ENCODE measurements around the gene TMEM30A.

TMEM30A gene

DNA sequence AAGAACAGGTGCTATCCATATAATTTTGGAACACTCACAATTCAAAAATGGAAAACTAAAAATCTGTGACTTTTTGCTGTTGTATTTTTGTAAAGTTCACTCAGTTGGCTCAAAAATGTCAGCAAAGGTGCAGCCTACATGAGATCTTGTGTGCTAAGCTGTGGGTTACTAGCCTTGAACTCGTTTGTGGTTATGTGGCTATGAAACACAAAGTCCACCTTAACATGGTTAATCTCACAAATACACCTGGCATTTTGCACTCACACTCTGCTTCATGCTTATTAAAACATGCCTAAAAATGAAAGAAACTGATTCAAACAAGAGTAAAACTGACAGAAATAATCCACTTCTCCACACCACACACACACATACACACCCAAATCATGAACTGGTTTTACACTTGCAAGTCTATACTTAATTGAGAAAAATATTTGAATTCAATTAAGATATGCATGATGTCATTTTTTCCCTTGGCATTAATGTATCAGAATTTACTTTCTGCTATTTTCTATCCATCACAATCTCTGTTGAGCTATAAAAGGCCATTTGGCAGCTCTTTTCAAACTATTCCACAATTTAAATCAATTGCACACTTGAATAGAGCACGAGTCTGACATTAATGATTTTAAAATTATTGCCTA lies 22.9 kb upstream of the TMEM30A start:
- no peaks in the 10 kb centered on the region for H3K36me3 ChIP-seq (ENCODE audit: control insufficient read depth, insufficient read depth, low read length)
- H3K27me3 ChIP-seq (ENCODE audit: control insufficient read depth, insufficient read depth, low read length), result no peaks in the 10 kb centered on the region
- peaks cover 4% of the 10 kb centered on the region; the same call in 1 of the 2 replicates for H3K4me1 ChIP-seq (ENCODE audit: control insufficient read depth, insufficient read depth, low read length)
- H3K9me3 ChIP-seq (ENCODE audit: control insufficient read depth, insufficient read depth, low read length), result no peaks in the 10 kb centered on the region
- no peak for DNase-seq (ENCODE audit: low read depth, low spot score)
- no peak overlapping the region for H3K4me3 ChIP-seq (ENCODE audit: low read length)
- no CpG with 5 or more reads among the region's 2 CpGs for WGBS (ENCODE audit: insufficient coverage, insufficient read length)
- no peak overlapping the region for H3K27ac ChIP-seq (ENCODE audit: low read length)

DNA sequence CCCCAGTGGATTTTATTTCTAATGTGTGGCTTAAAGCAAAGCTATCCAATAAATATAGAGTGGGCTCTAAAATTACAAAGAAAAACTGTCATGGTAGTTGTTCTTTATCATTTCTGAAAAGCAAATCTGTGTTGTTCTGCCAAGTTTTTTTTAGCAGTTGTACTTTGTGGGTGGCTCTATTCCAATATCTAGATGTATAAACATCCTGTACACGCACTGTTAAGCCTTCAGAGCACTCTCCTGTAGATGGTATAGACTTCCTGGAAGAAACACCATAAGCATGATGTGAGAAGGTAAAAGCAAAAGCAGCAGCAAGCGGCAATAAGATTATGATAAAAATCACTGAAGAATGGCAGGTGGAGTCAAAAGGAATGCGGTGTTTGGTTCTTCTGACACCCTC lies 21.5 kb upstream of the TMEM30A start:
- H3K36me3 ChIP-seq (ENCODE audit: control insufficient read depth, insufficient read depth, low read length), result no peaks in the 10 kb centered on the region
- H3K27me3 ChIP-seq (ENCODE audit: control insufficient read depth, insufficient read depth, low read length), result no peaks in the 10 kb centered on the region
- WGBS (ENCODE audit: insufficient coverage, insufficient read length), result no CpG with 5 or more reads among the region's 3 CpGs
- no peak for DNase-seq (ENCODE audit: low read depth, low spot score)
- peaks cover 4% of the 10 kb centered on the region; the same call in 1 of the 2 replicates for H3K4me1 ChIP-seq (ENCODE audit: control insufficient read depth, insufficient read depth, low read length)
- no peaks in the 10 kb centered on the region for H3K9me3 ChIP-seq (ENCODE audit: control insufficient read depth, insufficient read depth, low read length)
- no peak overlapping the region for H3K27ac ChIP-seq (ENCODE audit: low read length)
- no peak overlapping the region for H3K4me3 ChIP-seq (ENCODE audit: low read length)

DNA sequence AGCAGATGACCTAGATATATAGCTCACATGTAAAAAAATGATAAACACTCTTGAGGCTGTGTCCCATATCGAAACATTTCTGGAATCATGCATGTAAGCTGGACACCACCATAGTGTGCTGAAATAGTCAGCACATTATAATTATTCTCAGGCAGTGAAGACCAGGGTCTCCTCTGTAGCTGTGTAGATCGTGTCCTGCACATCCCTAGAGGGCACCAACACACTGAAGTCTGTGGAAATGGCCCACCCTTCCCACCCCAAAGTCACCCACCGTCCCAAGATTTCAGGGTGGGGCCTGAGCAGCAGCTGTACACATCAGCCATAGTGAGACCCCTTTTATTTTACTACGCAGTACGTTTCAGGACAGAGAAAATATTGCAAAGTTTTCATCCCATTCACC lies 21.0 kb upstream of the TMEM30A start:
- Histone ChIP-seq H3K36me3 (ENCODE audit: control insufficient read depth, insufficient read depth, low read length) (no peaks in the 10 kb centered on the region), H3K27me3 (ENCODE audit: control insufficient read depth, insufficient read depth, low read length) (no peaks in the 10 kb centered on the region), H3K4me3 (ENCODE audit: low read length) (no peak overlapping the region), H3K4me1 (ENCODE audit: control insufficient read depth, insufficient read depth, low read length) (peaks cover 4% of the 10 kb centered on the region; the same call in 1 of the 2 replicates), H3K27ac (ENCODE audit: low read length) (no peak overlapping the region), H3K9me3 (ENCODE audit: control insufficient read depth, insufficient read depth, low read length) (no peaks in the 10 kb centered on the region)
- WGBS (ENCODE audit: insufficient coverage, insufficient read length), result no CpG with 5 or more reads among the region's 5 CpGs
- no peak for DNase-seq (ENCODE audit: low read depth, low spot score)

DNA sequence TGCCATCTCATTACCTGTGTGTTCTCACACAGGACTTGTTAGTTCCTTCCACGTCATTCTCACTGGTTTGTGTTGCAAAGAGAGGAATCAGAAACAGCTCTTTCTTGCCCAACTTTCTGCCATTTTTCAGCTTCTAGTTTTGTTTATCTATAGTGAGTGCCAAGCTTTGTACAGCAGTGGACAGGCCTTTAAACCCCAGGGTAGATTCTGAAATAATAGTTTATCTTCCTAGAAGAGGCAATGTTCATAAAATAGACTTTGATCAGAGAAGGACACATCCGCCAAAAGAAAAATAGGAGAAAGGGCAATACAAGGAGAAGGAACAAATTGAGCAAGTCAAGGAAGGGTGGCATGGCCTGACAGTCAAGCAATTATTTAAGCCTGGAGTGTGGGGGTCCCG lies 17.7 kb upstream of the TMEM30A start:
- H3K36me3 ChIP-seq (ENCODE audit: control insufficient read depth, insufficient read depth, low read length), result no peaks in the 10 kb centered on the region
- H3K4me1 ChIP-seq (ENCODE audit: control insufficient read depth, insufficient read depth, low read length), result 0 out of 2 replicates have a peak, but pooled peaks cover 2% of the 10 kb centered on the region
- H3K27me3 ChIP-seq (ENCODE audit: control insufficient read depth, insufficient read depth, low read length), result no peaks in the 10 kb centered on the region
- H3K4me3 ChIP-seq (ENCODE audit: low read length), result no peak overlapping the region
- H3K27ac ChIP-seq (ENCODE audit: low read length), result no peak overlapping the region
- no CpG with 5 or more reads among the region's 3 CpGs for whole genome bisulfite sequencing (ENCODE audit: insufficient coverage, insufficient read length)
- no peak for DNase-seq (ENCODE audit: low read depth, low spot score)
- H3K9me3 ChIP-seq (ENCODE audit: control insufficient read depth, insufficient read depth, low read length), result no peaks in the 10 kb centered on the region

DNA sequence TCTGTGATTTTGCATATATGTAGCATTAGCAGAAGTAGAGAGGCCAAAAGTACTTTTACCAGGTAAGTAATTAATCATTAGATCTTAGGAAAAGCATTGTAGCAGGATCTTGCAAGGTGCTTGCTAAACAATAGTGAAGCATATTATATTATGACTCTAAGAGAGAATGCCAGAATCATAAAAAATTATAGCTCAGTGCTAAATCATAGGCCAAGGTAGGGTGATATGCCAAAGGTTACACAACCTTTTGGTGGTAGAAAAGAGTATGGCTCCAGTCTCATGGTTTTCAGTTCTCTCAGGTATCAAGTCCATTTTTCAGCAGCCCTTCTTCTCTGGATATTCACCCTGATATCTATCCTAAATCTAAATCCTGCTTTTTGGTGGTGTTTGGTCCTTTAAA lies 16.9 kb upstream of the TMEM30A start:
- Histone ChIP-seq H3K4me3 (ENCODE audit: low read length) (no peak overlapping the region), H3K4me1 (ENCODE audit: control insufficient read depth, insufficient read depth, low read length) (0 out of 2 replicates have a peak, but pooled peaks cover 2% of the 10 kb centered on the region), H3K27me3 (ENCODE audit: control insufficient read depth, insufficient read depth, low read length) (no peaks in the 10 kb centered on the region), H3K36me3 (ENCODE audit: control insufficient read depth, insufficient read depth, low read length) (no peaks in the 10 kb centered on the region), H3K9me3 (ENCODE audit: control insufficient read depth, insufficient read depth, low read length) (no peaks in the 10 kb centered on the region), H3K27ac (ENCODE audit: low read length) (no peak overlapping the region)
- DNase-seq (ENCODE audit: low read depth, low spot score), result no peak

DNA sequence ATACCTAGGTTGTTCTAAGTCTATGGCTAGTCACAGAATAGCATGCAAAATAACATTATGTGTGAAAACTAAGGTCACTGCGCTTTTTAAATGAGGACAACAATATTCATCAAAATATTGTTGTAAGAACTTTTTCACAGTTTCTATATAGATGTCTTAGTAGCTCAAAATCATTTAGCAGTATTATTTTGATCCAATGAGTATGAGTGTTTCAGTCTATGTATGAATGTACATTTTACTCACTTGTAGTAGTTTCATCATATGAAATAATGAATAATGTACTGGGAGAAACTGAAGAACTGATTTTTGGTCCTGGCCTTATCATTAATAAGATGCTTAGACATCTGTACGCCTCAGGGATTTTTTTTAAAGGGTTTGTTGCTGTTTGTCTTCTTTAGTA lies 16.5 kb upstream of the TMEM30A start:
- Histone ChIP-seq H3K27me3 (ENCODE audit: control insufficient read depth, insufficient read depth, low read length) (no peaks in the 10 kb centered on the region), H3K4me1 (ENCODE audit: control insufficient read depth, insufficient read depth, low read length) (0 out of 2 replicates have a peak, but pooled peaks cover 2% of the 10 kb centered on the region), H3K4me3 (ENCODE audit: low read length) (no peak overlapping the region), H3K27ac (ENCODE audit: low read length) (no peak overlapping the region), H3K36me3 (ENCODE audit: control insufficient read depth, insufficient read depth, low read length) (no peaks in the 10 kb centered on the region), H3K9me3 (ENCODE audit: control insufficient read depth, insufficient read depth, low read length) (no peaks in the 10 kb centered on the region)
- no peak for DNase-seq (ENCODE audit: low read depth, low spot score)
- no CpG with 5 or more reads among the region's 2 CpGs for WGBS (ENCODE audit: insufficient coverage, insufficient read length)

DNA sequence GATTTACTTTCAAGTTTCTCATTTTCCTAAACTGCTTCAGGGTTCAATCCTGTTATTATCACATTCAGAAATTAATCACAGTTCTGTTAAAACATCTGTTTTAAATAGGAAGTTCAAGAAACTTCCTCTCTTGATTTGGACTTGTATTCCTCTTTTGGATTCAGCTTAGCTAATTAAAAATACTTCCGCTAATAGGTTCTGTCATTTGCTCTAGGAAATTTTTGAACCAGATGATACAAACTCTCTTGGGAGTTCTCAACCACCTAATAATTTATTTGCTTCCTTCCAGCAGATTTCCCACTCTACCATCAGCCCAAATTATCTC lies 15.9 kb upstream of the TMEM30A start:
- DNase-seq (ENCODE audit: low read depth, low spot score), result no peak
- Histone ChIP-seq H3K4me1 (ENCODE audit: control insufficient read depth, insufficient read depth, low read length) (0 out of 2 replicates have a peak, but pooled peaks cover 2% of the 10 kb centered on the region), H3K4me3 (ENCODE audit: low read length) (no peak overlapping the region), H3K27ac (ENCODE audit: low read length) (no peak overlapping the region), H3K36me3 (ENCODE audit: control insufficient read depth, insufficient read depth, low read length) (no peaks in the 10 kb centered on the region), H3K27me3 (ENCODE audit: control insufficient read depth, insufficient read depth, low read length) (no peaks in the 10 kb centered on the region), H3K9me3 (ENCODE audit: control insufficient read depth, insufficient read depth, low read length) (no peaks in the 10 kb centered on the region)
- no CpG with 5 or more reads among the region's 1 CpG for WGBS (ENCODE audit: insufficient coverage, insufficient read length)

DNA sequence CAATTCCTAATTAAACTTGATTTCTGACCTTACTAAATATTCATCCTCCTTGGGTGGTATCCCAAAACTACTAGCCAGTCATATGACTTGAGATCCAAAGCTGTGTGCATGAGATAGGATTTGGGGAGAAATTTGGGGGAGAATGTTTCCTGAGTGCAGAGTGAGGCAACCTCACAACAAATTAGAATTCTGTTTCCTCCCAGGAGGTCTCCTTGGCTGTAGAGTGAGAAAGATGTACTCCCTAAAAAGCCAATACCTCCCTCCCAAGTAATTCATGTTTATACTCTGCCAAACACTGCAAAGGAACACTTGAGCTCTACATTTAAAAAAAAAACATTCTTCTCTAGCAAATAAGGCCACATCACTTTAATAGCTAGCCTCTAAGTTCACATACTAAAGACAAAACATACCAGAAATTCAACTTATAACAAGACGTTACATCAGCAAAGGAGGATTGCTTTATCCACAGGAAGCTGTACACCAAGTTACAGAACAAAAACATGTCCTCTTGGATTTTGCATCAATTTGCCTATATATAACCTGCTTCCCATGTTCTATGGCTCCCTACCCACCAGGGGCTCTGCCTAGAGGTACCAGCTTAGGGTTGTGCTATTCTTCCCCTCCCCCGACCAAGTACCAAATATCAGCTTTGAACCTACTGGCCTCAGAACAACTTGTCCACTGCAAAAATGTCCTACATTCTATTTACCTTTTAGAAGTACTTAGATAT lies 15.4 kb upstream of the TMEM30A start:
- H3K9me3 ChIP-seq (ENCODE audit: control insufficient read depth, insufficient read depth, low read length), result no peaks in the 10 kb centered on the region
- no peaks in the 10 kb centered on the region for H3K27me3 ChIP-seq (ENCODE audit: control insufficient read depth, insufficient read depth, low read length)
- 0 out of 2 replicates have a peak, but pooled peaks cover 2% of the 10 kb centered on the region for H3K4me1 ChIP-seq (ENCODE audit: control insufficient read depth, insufficient read depth, low read length)
- no peak for DNase-seq (ENCODE audit: low read depth, low spot score)
- no peak overlapping the region for H3K4me3 ChIP-seq (ENCODE audit: low read length)
- H3K27ac ChIP-seq (ENCODE audit: low read length), result no peak overlapping the region
- no peaks in the 10 kb centered on the region for H3K36me3 ChIP-seq (ENCODE audit: control insufficient read depth, insufficient read depth, low read length)
- WGBS (ENCODE audit: insufficient coverage, insufficient read length), result no CpG with 5 or more reads among the region's 2 CpGs

DNA sequence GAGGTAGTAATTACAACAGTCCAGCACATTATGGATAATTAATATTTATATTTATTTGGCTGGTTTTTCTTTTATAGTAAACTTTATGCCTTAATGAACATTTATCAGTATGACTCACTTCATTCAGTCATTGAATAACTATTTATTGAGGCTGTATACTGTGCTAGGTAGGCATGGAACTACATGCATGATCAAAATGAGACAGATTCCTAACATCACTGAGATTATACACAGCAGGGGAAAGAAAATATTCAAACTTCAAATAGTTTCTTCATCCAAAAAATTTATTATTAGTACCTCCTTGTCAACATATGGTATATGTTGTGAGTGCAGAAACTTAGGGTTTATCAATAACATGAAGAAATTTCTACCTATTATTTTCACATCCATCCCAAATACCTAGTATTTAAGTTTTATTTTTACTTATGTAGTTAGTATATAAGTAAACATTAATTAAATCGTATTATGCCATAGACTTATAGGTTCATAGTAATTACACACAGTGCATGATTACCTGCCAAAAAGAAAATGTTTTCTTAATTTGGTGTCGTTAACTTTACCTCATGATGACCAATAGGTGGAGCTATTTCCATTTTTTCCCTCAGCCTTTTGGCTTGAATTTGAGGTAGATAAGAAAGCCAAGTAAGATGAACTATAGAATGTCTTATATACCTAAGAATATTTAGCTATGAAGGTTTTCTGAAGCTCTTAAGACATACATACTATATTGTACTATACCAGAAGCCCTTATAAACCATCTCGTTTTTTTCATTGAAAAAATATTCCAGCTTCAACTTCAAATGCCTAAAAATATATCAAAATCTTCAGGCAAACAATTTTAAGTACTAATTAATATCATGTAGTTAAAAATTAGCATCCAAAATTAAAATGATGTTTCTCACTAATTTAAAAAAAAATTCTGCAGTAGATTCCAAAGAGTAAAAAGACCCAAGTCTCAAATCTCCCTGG lies 12.5 kb upstream of the TMEM30A start:
- no peaks in the 10 kb centered on the region for H3K9me3 ChIP-seq (ENCODE audit: control insufficient read depth, insufficient read depth, low read length)
- WGBS (ENCODE audit: insufficient coverage, insufficient read length), result no CpG with 5 or more reads among the region's 3 CpGs
- DNase-seq (ENCODE audit: low read depth, low spot score), result peak; percentile 37
- 0 out of 2 replicates have a peak, but pooled peaks cover 2% of the 10 kb centered on the region for H3K4me1 ChIP-seq (ENCODE audit: control insufficient read depth, insufficient read depth, low read length)
- no peaks in the 10 kb centered on the region for H3K27me3 ChIP-seq (ENCODE audit: control insufficient read depth, insufficient read depth, low read length)
- no peak overlapping the region for H3K27ac ChIP-seq (ENCODE audit: low read length)
- H3K4me3 ChIP-seq (ENCODE audit: low read length), result no peak overlapping the region
- no peaks in the 10 kb centered on the region for H3K36me3 ChIP-seq (ENCODE audit: control insufficient read depth, insufficient read depth, low read length)

DNA sequence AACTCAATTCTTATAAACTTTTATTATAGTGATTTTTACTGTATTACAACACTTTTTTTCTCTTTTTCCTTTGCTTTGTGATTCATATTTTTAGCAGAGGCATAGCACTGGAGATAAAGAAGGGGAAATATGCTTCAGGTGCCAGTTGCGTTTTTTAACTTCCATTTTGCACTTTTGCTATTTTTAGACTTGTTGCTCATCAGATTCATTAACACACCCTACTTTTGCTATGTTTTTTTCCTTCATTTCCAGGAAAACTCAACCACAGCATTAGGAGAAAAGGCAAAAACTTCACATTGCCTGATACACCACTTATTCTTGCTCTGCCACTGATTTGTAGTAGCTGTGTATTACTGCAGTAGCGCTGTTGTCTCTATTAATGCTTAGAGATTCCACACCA lies 8.0 kb upstream of the TMEM30A start:
- H3K9me3 ChIP-seq (ENCODE audit: control insufficient read depth, insufficient read depth, low read length), result no peaks in the 10 kb centered on the region
- no peak overlapping the region for H3K4me3 ChIP-seq (ENCODE audit: low read length)
- H3K36me3 ChIP-seq (ENCODE audit: control insufficient read depth, insufficient read depth, low read length), result no peaks in the 10 kb centered on the region
- no peak for DNase-seq (ENCODE audit: low read depth, low spot score)
- H3K27me3 ChIP-seq (ENCODE audit: control insufficient read depth, insufficient read depth, low read length), result no peaks in the 10 kb centered on the region
- no CpG with 5 or more reads among the region's 2 CpGs for WGBS (ENCODE audit: insufficient coverage, insufficient read length)
- H3K27ac ChIP-seq (ENCODE audit: low read length), result no peak overlapping the region
- H3K4me1 ChIP-seq (ENCODE audit: control insufficient read depth, insufficient read depth, low read length), result peaks cover 1% of the 10 kb centered on the region; the same call in 1 of the 2 replicates
